Measurements from ENCODE around the gene CREB3L4.

DNA sequence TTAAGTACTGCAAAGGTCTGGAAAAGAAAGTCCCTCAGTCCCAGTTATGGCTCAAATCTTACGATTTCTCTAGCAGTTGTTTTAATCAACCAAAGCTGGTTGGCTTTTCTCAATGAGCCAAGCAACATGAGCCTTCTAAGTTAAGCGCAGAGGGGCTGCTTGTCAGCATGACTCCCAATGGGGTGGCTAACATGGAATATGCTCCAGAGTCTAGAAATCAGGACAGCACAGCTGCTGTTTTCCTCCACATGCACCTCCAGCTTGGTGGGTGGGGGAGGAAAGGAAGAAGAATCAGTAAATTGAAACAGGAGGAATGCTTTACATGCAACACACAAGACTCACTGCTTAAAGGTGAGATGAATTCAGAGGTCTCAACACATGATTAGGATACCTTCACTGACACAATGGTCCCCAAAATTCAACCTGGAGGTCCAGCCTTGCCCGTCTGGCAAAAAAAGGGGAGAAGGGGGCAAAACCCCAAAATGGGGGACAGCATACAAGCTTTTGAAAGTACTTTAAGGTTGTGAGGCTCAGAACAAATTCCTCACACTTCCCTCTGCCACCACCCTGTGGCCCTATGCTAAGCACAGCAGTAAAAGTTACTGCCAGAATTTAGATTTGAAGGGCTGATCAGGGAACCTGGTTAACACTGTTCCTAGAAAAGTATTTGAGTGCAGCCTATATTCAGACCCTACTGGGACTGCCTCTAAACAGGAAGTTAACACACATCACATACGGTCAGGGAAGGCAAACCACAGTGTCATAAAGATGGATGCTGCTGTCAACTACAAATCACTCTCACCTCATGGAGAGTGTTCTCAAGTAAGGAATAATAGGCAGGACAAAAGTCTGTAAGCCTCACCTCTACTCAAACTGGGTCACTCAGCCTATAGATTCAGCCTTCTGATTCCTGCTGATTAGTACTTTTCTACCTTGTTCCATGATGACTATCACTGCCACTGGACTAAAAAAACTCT is 47.5 kb upstream of the CREB3L4 start:
- TF ChIP-seq POLR2AphosphoS5 (IDR thresholded peaks at IDR 0.05; ENCODE audit: low read depth, low read length) (no peak), TAF1 (IDR thresholded peaks at IDR 0.05; ENCODE audit: borderline replicate concordance, low read depth, low read length) (no peak), POLR2A (IDR thresholded peaks at IDR 0.05; ENCODE audit: low read depth, low read length) (no peak)
